GM12874 (cell line): ENCODE data around the gene TPSAB1.

Experiments
- CTCF ChIP-seq: IDR thresholded peaks from 2 replicates; pipeline ENCODE4 v1.5.1; 2011; ENCODE audit warnings: low read depth, mild to moderate bottlenecking, control low read depth, low read length, moderate library complexity; ENCODE audit not compliant: insufficient read depth

Gene TPSAB1

DNA sequence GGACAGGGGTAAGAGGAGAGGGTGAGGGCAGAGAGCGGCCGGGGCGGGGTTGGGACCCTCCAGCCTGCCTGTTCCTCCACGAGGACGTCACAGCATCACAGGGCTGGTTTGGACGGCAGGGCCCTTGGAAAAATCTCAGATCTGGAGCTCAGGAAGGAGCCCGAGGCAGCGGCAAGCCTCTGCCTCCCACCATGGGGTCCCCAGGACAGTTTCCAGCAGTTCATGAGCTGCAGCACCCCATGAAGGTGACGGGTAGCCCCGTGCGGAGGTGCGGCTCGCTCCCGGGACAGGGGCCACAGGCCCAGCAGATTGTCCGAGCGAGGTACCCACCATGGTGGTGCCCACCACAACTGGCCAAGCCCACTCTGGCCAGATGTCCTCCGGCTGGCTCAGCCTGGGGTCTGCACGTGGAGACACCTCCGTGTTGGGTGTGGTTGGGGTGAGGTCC lies 36.7 kb downstream of the TPSAB1 start:
- no peak for TF ChIP-seq CTCF

GRCh38 chr16:1277617-1278282 lies 37.2 kb downstream of the TPSAB1 start:
- no peak for TF ChIP-seq CTCF

- no peak for TF ChIP-seq CTCF
Measured at GRCh38 chr16:1278477-1278876, 38.0 kb downstream of the TPSAB1 start.

DNA sequence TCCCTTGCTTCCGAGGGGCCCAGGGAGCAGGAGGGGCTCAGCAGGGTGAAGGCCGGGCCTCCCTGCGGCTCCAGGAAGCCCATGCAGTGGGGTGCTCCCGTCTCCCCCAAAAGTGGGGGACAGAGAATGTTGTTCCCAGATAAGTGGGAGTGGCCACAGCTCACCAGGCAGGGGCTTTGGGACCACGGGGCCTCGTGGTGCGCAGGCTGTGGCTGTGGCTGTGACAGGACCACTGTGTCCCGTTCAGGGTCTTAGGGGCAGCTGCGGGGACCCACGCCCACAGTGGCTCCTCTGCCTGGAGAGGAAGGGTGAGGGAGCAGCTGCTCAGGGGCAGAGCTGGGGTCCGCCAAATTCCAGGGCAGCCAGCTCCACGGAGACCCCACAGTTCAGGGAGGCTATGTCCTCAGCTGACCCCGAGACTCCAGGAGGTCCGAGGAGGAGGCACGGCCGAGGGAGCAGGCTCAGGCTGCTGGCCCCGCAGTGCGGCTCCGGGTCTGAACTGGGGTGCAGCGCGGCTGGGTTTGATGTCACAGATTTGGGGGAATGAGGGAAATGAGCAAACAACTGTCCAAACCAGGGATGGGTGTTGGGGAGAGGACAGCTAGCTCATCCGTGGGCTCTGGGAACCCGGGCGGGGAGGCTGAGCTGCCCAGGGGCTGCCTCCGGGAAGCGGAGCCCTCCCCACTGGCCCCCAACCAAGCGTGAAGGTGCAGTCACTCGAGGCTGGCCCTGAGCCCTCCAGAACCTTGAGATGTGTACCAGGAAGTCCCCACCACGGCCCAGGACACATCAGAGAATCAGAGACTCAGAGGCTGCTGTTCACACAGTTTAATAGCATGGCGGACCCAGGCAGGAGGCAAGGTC lies 38.8 kb downstream of the TPSAB1 start:
- TF ChIP-seq CTCF: no peak

- no peak for TF ChIP-seq CTCF
Measured at GRCh38 chr16:1279945-1280589, 39.6 kb downstream of the TPSAB1 start.

DNA sequence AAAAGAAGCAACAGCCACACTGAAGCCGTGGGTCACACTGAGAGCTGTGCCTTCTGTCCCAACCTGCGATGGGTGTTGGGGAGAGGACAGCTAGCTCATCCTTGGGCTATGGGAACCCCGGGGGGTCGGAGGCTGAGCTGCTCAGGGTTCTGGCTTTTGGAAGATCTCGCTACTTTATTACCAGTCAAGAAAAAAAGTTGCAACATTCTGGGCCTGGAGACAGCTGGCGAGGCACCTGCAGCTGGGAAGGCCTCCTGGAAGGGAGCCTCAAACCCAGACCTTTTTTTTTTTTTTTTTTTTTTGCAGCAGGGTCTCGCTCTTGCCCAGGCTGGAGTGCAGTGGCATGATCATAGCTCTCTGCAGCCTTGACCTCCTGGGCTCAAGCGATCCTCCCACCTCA lies 40.3 kb downstream of the TPSAB1 start:
- no peak for TF ChIP-seq CTCF

DNA sequence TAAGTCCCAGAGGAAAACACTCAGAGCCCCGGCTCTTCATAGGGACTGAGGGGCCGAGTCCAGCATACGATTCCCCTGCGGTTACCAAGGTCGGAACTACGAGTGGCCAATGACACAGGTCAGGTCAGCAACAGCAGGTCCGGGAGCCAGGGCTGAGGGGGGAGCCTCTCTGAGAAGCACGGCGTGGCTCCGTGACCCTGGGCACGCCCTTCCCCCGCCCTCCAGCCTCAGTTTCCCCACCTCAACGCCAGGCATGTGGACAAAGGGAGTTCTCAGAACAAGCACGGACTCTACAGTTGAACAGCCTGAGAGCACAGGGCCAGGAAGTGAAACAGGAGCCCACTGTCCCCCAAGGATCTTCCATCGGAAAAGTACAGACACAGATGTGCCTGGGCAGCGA lies 41.0 kb downstream of the TPSAB1 start:
- no peak for TF ChIP-seq CTCF
